ENCODE data around the gene FNDC3A. TPM values are rescaled to one million over a fixed set of nuclear protein-coding genes. Genes with fewer than 3 reads are reported as not detected.

FNDC3A gene
- total RNA-seq, 2 donors from 2014 or later, result 38.9 to 58.2 TPM

- intact Hi-C loops (cut with DNase I), result no loop called here
- Histone ChIP-seq H3K4me3 (no peak overlapping the region), H3K27me3 (replicated peaks; ENCODE audit: insufficient read depth) (no peaks in the 10 kb centered on the region), H3K4me1 (replicated peaks) (no peaks in the 10 kb centered on the region), H3K27ac (no peak overlapping the region), H3K36me3 (no peaks in the 10 kb centered on the region), H3K9me3 (no peaks in the 10 kb centered on the region)
- no peak for DNase-seq (ENCODE audit: low spot score)
- no peak for TF ChIP-seq POLR2AphosphoS5 (IDR thresholded peaks at IDR 0.05)
- no peak for TF ChIP-seq POLR2A (IDR thresholded peaks at IDR 0.05)
- TF ChIP-seq, protein P1, sequence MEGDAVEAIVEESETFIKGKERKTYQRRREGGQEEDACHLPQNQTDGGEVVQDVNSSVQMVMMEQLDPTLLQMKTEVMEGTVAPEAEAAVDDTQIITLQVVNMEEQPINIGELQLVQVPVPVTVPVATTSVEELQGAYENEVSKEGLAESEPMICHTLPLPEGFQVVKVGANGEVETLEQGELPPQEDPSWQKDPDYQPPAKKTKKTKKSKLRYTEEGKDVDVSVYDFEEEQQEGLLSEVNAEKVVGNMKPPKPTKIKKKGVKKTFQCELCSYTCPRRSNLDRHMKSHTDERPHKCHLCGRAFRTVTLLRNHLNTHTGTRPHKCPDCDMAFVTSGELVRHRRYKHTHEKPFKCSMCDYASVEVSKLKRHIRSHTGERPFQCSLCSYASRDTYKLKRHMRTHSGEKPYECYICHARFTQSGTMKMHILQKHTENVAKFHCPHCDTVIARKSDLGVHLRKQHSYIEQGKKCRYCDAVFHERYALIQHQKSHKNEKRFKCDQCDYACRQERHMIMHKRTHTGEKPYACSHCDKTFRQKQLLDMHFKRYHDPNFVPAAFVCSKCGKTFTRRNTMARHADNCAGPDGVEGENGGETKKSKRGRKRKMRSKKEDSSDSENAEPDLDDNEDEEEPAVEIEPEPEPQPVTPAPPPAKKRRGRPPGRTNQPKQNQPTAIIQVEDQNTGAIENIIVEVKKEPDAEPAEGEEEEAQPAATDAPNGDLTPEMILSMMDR (IDR thresholded peaks at IDR 0.05), result no peak
- WGBS, result 95% methylated on average over 1 of the region's 1 CpG
Observed at GRCh38 chr13:49071341-49071937, 95.7 kb downstream of the FNDC3A start.

DNA sequence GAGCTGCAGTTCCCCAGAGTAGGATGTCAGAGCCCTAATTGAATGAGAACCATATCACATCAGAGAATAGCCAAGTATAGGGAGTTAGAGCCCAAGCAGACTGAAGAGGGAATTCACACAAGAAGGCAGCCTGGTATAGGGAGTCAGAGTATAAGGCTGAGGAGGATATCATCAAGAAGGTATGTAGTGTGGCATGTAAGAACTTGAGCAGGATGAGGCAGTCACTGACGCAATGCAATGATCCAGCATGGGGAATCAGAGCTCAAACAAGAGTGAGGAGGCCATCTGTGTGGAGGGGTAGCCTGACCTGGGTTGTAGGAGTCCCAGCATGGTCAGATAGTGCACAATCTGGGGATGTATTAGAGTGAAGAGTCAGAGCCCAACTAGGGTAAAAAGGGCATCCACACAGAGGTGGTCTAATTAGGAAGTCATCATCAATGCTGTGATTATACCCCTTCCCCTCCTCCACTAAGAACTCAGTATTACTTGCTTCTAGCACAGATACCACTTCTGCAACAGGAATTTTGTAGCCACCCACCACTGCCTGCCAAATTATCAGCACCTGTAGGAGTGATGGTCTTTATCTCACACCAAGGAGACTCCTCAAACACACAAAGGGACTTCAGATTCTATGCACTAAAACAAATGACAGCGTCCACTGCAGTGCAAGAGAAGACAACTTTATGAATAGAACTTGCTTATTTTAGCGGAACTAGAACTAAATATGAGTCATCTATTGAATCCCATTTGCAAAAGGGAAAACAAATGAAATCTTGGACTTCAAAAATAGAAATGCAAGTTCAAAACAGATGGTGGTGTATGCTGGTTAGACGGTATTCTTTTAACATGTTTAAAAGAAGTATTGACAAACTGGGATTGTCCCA is 107.2 kb downstream of the FNDC3A start:
- H3K4me1 ChIP-seq (replicated peaks), result no peaks in the 10 kb centered on the region
- TF ChIP-seq POLR2AphosphoS5 (IDR thresholded peaks at IDR 0.05), result no peak
- TF ChIP-seq POLR2A (IDR thresholded peaks at IDR 0.05), result no peak
- TF ChIP-seq, protein P1 (IDR thresholded peaks at IDR 0.05), result no peak
- no peaks in the 10 kb centered on the region for H3K36me3 ChIP-seq
- no peaks in the 10 kb centered on the region for H3K9me3 ChIP-seq
- no peaks in the 10 kb centered on the region for H3K27me3 ChIP-seq (replicated peaks; ENCODE audit: insufficient read depth)
- H3K27ac ChIP-seq, result no peak overlapping the region
- no peak for DNase-seq (ENCODE audit: low spot score)
- intact Hi-C loops (cut with DNase I), result no loop called here
- 89% methylated on average over 4 of the region's 4 CpGs for WGBS
- no peak overlapping the region for H3K4me3 ChIP-seq

GRCh38 chr13:49084961-49085360 is 109.2 kb downstream of the FNDC3A start:
- intact Hi-C loops (cut with DNase I), result no loop called here
- Histone ChIP-seq H3K27ac (no peak overlapping the region), H3K36me3 (no peaks in the 10 kb centered on the region), H3K4me1 (replicated peaks) (no peaks in the 10 kb centered on the region), H3K27me3 (replicated peaks; ENCODE audit: insufficient read depth) (no peaks in the 10 kb centered on the region), H3K9me3 (no peaks in the 10 kb centered on the region), H3K4me3 (no peak overlapping the region)
- TF ChIP-seq POLR2A (IDR thresholded peaks at IDR 0.05) (no peak), POLR2AphosphoS5 (IDR thresholded peaks at IDR 0.05) (no peak)
- TF ChIP-seq, protein P1 (IDR thresholded peaks at IDR 0.05), result no peak
- no peak for DNase-seq (ENCODE audit: low spot score)
- 87% methylated on average over 3 of the region's 3 CpGs for WGBS

- TF ChIP-seq, protein P1 (IDR thresholded peaks at IDR 0.05), result no peak
- TF ChIP-seq POLR2A (IDR thresholded peaks at IDR 0.05) (no peak), POLR2AphosphoS5 (IDR thresholded peaks at IDR 0.05) (no peak)
- WGBS, result 50% methylated on average over 2 of the region's 2 CpGs
- Histone ChIP-seq H3K4me1 (replicated peaks) (no peaks in the 10 kb centered on the region), H3K4me3 (no peak overlapping the region), H3K27ac (no peak overlapping the region), H3K36me3 (no peaks in the 10 kb centered on the region), H3K27me3 (replicated peaks; ENCODE audit: insufficient read depth) (no peaks in the 10 kb centered on the region), H3K9me3 (no peaks in the 10 kb centered on the region)
- DNase-seq (ENCODE audit: low spot score), result no peak
- intact Hi-C loops (cut with DNase I), result no loop called here
Observed at GRCh38 chr13:49086722-49087121, 111.0 kb downstream of the FNDC3A start.

Measured in prostate gland (tissue), 2 donors.